GM19372 (cell line): ENCODE results near the gene IMP3.
"Not testable (repeated sequence)": the region's sequence is repeated elsewhere in the genome, so short reads cannot be mapped to it uniquely, and the experiment has no call there.

ENCODE experiments used
- ATAC-seq: cut with Tn5 transposase; IDR thresholded peaks from one replicate; pipeline ENCODE4 v1.9.1; 2021; ENCODE audit warnings: mild to moderate bottlenecking, low read depth, moderate library complexity; ENCODE audit not compliant: unreplicated experiment

Gene IMP3

GRCh38 chr15:75639709-75640482 lies at the start of gene IMP3:
TSS of gene IMP3 (minus strand) at chr15:75640224. CDS start at chr15:75640168, 56 bp downstream.
- ATAC-seq: peak; percentile 94

- not testable (repeated sequence) for ATAC-seq
These were observed 49.4 kb upstream of the IMP3 start for GRCh38 chr15:75689429-75689828.

DNA sequence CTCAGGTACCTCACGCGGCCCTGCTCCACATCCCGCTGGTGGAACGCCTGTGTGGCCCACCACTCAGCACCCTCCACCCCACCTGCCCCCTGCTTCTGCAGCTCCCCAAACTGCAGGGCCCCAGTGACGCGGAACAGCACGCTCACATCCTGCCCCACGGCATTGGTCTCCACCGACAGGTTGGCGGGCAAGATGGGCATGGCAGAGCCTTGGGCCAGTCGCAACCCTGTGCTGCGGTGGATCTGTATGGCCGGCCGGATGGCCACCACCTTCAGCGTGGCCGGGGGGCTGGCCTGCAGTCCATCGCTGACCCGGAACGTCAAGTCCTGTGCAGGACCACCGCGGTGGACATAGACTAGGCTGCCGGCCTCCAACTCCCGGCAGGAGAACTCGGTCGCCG lies 48.8 kb upstream of the IMP3 start:
- ATAC-seq: no peak

GRCh38 chr15:75688278-75688557 lies 48.2 kb upstream of the IMP3 start:
- no peak for ATAC-seq

DNA sequence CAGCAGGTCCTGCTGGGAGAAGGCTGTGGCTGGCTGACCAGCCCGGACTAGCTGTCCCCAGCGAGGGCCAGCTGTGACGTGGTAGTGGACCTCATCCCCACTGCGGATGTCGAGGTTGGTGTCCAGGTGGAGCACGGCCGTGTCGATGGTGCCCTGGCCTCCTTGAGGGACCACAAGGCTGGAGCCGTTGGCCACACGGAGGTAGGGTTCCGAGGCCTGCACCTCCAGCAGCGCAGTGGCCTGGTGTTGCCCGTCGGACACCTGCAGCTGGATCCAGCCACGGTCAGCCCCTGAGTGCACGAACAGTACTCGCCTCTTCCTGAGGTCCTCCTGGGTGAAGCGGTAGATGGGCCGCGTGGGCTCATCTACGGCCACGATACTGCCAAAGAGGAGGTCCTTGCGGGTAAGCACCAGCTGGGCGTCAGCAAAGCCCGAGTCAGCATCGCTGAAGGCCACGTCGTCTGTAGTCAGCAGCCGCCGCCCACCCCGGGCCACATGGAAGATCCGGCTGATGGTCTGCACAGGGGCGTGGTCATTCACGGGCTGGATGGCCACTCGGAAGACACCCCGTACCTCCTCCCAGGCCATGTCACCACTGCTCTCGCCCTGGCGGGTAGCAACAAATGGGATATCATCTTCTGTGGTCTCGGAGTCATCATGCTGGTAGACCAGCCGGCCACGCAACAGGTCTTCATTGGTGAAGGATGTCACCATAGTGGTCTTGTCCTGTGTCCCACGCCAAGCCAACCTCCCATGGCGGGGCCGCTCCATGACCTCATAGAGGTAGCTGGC lies 47.7 kb upstream of the IMP3 start:
- ATAC-seq: no peak

GRCh38 chr15:75686212-75686642 lies 46.2 kb upstream of the IMP3 start:
- not testable (repeated sequence) for ATAC-seq

DNA sequence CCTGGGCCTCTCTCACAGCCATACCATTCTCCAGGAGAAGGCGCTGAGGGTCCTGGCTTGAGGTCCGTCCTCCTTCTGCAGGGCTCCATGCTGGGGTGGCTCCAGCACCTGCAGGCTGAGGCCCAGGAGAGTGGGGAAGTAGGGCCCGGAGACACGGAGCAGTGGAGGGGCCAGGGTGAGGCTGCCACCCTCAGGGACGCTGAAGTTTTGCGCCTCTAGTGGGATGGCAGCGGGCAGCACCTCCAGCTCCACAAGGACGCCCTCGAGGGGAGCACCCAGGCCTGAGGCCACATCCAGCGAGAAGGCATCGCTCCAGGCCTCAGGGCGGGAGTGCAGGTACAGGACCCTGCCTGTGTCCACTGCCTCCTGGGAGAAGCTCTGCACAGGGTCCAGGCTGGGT lies 45.2 kb upstream of the IMP3 start:
- no peak for ATAC-seq

GRCh38 chr15:75684648-75685047 lies 44.6 kb upstream of the IMP3 start:
- no peak for ATAC-seq

DNA sequence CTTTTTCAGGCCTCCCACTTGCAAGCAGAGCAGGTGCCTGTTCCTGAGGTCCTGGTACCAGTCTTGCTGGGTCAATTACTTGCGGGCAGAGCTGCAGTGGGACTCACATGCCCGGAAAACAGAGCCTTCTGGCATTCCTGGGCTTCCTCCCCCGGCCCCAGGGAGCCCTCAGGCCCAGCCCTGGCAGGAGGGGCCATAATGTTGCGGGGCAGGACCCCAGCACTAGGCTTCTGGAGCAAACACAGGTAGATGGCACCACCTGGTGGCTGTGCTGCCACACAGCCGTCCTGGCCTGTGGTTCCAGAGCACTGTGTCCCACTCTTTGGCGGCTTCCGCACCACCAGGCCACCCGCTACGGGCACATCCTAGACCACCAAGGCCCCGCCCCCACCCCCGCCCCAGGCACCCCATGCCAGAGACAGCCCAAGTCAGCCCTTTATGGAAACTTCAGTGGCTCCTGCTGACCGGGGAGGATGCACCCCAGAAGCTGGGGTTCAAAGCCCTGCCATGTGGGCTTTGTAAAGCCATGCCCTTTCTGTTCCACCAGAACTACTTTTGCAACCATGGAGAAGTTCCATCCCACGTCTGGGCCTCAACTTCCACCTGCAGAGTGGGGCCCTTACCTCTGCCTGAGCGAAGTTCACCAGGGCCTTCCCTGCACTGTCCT lies 43.8 kb upstream of the IMP3 start:
- not testable (repeated sequence) for ATAC-seq

- ATAC-seq: no peak
These were observed 42.4 kb upstream of the IMP3 start for GRCh38 chr15:75682181-75683135.

DNA sequence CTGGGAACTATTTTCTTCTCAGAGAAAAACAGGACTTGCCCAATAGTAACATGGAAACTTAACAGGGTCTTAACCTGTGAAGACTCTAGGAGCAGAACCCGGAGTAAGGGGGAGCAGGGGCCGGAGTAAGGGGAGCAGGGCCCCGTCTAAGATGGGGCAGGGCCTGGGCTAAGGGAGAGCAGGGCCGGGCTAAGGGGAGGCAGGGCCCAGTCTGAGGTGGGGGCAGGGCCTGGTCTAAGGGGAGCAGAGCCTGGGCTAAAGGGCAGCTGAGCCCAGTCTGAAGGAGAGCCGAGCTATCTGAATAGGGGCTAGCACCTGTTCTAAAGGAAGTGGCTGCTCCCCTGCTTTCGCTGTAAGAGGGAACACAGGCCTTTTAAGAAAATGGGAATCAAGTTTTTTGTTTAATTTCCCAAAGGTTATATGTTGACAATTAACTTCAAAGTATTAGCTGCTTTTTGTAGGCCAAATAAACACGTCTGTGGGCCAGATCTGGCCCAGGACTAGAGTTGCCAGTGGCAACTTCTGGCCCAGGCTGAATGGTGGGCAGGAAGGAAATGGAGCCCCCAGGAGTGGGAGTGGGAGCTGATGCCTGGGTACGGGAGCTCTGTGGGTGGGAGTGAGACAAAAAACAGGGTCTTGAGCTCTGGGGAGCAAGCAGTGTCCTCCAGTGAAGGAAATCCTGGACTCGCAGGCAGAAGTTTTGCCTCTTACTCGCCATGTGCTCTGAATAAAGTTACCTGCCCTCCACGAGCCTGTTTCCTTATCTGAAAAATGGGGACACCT lies 40.2 kb upstream of the IMP3 start:
- ATAC-seq: no peak

DNA sequence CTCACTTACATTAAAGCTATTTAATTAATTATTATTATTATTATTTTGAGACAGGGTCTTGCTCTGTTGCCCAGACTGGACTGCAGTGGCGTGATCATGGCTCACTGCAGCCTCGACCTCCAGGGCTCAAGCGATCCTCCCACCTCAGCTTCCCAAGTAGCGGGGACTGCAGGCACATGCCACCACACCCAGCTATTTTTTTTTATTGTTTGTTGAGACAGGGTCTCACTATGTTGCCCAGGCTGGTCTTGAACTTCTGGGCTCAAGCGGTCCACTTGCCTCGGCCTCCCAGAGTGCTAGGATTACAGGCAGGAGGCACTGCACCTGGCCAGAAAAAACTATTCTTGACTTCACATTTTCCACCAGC lies 38.3 kb upstream of the IMP3 start:
- not testable (repeated sequence) for ATAC-seq

- no peak for ATAC-seq
These were observed 37.7 kb upstream of the IMP3 start for GRCh38 chr15:75677465-75678323.

DNA sequence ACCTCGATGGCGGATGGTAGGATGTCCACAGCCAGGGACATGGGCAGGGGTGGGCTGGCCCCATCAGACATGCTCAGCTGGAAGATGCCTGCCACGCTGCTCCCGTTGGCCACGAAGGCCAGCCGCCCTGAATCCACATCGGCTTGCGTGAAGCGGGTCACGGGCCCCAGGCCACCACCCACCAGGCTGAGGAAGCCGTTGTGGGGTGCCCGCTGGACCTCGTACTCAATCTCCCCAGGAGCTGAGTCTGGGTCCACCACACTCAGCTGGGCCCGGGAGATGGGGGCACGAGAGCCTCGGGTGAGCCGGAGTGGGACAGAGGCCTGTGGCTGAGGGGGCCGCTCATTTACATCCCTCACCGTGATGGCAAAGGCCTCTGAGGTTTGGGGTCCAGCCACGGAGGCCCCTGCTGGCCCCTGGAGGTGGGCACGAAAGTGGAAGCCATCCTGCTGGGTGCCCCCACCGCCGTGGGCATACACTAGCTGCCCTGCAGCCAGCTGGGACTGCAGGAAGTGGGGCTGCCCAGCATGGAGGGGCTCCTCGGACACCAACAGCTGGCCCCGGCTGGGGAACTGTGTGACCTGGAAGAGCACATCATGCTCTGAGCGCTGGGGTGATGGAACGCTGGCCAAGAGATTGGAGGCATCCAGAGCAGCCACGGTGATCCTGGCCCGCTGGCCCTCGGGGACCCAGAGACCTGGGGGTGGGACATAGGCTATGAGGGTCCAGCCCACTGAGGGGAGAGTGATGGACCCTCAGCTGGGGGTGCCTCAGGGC lies 36.9 kb upstream of the IMP3 start:
- no peak for ATAC-seq

GRCh38 chr15:75675579-75676404 lies 35.8 kb upstream of the IMP3 start:
- ATAC-seq: no peak

GRCh38 chr15:75674366-75674765 lies 34.3 kb upstream of the IMP3 start:
- no peak for ATAC-seq
